HepG2 (cell line): ENCODE data around the gene DAB2IP.

Experiments
- ASH2L ChIP-seq: fragments of 300-600, 200-600 bp; sonication (generic); IDR thresholded peaks from 2 replicates; pipeline ENCODE4 v1.7.0; 2017; ENCODE audit warnings: low read depth, mild to moderate bottlenecking, moderate library complexity, mixed read lengths, low read length; ENCODE audit not compliant: insufficient read length
- HCFC1 ChIP-seq: fragments of 150-350 bp; IDR thresholded peaks from 2 replicates; pipeline ENCODE4 v1.6.1; 2014; ENCODE audit warnings: low read depth, low read length

DNA sequence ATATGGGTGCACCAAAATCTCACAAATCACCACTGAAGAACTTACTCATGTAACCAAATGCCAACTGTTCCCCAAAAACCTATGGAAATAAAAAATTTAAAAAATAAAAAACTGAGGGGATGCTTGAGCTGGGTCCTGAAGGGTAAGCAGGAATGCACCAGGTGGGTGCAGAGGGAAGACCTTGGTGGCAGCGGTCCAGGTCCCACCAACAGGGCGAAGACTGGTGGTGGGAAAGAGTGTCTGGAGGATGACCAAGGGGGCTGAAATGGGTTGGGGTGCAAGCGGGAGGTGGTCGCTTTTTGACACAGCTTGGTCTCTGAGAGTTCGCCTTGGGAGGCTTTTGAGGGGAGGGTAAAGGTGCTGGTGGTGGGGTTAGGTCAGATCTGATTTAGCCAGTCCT is 3.3 kb upstream of the DAB2IP start:
- no peak for TF ChIP-seq ASH2L
- no peak for TF ChIP-seq HCFC1
